Medulla oblongata (tissue), 1 donor: ENCODE results near the gene EDIL3.
A peak's percentile ranks its signal among the peaks of the same experiment; 100 is the strongest.

Experiments used
- DNase-seq: peaks from one replicate; pipeline ENCODE4 v3.0.0-alpha.2; 2015; ENCODE audit errors: extremely low spot score

Gene EDIL3, protein sequence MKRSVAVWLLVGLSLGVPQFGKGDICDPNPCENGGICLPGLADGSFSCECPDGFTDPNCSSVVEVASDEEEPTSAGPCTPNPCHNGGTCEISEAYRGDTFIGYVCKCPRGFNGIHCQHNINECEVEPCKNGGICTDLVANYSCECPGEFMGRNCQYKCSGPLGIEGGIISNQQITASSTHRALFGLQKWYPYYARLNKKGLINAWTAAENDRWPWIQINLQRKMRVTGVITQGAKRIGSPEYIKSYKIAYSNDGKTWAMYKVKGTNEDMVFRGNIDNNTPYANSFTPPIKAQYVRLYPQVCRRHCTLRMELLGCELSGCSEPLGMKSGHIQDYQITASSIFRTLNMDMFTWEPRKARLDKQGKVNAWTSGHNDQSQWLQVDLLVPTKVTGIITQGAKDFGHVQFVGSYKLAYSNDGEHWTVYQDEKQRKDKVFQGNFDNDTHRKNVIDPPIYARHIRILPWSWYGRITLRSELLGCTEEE

DNA sequence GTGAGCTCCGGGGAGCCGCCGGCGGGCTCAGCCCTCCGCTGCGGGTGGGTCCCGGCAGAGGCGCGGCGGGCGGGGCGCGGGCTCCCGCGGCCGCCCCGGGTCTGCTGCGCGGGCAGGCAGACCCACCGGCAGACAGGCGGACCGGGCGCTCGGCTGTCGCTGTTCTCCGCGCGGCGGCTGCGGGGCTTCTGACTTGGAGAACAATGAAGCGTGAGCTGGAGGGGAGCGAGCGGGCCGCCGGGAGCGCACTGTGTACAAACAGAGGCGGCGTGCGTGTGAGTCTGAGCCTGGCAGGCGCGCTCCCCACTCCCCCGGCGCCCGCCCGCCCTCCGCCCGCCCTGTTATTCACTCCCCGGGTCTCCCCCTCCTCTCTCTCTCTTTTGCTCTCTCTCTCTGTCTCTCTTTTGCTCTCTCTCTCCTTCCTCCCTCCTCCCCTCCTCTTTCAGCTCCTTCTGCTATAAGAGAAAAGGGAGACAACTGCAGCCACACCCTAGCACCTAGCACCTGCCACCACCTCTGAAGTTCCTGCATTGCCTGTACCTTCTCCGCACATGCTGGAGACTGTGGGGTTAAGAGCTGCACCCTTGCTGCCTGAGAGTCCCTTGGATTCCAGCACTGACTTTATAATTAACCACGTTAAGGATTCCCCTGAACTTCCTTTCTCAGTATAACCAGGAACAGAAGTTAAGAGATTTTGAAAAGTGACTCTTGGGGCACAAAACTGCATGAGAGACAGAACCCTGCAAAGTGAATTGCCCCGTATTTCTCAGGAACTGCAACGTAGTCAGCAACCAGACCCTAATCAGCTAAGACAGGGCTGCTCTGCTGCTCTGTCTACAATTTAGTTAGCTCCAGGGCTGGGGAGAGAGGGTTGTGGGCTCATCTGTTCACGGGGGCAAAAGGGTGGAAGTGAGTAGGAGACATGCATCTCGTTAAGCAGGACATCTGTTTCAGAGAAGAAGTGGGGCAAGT lies at the start of gene EDIL3:
TSS of gene EDIL3 (minus strand) at position 277 of the 972 bp plus-strand sequence. CDS start 506 bp downstream, outside the sequence.
- DNase-seq = peak; percentile 68

DNA sequence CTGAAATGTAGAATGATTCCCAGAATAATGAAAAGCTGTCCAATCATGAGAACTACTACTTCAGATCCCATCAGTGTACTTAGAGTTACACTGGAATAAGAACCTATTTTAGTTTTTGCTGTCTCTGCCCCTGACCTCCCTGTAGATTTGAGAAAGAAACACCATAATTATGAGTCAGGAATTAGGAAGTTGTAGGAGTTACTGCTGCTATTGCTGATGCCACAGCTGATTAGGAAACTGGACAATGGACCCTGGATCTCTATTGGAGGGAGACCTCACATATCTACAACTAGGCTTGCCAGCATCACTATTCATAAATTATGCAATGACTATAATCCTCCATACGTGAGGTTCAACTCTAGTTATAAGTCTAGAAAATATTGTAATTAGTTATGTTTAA lies 48.8 kb upstream of the EDIL3 start:
- no peak for DNase-seq

DNA sequence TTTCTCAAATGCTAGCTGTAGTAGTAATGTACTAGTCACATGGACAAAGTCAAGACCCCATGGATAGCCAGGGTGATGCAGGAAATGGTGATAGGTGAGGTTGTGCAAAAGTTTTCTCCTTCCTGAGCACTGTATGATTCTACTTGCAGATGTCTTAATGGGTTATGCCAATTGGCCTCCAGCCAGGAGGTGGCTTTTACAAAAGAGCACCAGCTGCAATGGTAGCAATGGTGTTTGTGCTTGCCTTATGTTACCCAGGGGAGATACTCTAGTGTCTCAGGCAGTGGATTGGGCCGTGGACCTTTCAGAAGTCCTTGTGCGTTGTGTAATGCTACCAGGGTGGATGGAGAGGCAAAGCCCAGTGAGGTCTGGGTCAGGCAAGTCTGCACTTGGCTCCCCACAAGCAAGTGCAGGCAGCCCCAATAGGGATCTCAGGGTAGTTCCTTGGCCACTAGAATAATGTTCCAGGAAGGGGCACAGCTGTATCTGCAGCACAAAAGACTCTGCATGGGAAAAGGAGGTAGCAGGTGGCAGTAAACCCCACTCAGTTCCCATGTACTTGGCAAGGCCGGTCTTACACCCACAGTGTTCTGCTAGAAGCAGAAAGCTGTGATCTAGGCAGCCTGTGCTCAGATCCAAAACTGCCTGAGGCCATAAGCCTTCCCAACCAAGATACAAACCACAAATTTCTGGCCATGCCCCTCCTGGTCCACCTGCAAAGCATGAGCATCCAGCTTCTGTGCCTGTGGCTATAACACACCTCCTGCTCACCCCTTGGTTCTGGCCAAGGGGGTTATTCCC lies 46.4 kb upstream of the EDIL3 start:
- no peak for DNase-seq

DNA sequence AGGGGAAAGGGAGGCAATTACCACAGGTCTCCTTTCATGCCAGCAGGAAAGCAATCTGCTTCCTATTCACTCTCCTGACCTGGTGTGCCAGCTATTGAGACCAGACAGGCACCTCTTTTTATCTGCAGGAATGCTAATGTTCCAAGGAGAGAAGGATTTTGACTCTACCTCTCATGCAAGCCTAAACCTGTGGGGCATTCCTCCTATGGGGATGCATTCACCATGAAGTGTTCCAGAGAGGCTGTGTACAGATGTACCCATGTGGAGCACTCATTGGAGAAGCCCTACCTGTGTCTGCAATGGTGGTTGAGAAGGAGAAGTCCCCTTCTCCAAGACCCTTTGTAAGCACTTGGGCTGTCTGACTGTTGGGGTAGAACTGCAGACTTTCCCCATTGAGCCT lies 45.4 kb upstream of the EDIL3 start:
- no peak for DNase-seq

DNA sequence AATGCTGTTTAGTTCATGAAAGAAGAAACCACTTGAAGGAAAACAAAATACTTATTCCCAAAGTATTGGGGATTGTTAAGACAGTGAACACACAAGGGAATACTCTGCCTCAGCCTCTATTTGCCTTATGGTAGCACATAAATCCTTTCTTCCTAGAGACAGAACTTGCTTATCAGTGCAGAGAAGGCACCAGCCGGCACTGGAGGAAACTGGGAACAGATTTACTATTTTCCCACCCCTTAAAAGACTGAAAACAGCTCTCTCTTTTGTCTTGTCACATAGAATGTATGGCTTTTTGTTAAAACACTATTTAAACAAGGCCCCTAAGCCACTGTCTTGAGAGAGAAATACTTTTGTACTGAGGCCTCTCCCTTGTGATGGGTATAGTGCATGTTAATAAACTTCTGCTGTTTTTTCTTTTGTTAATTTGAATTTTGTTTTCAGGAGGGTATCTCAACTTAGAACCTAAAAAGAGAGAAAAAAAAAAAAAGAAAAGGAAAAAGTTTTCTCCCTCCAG lies 40.7 kb upstream of the EDIL3 start:
- peak; percentile 41 for DNase-seq

DNA sequence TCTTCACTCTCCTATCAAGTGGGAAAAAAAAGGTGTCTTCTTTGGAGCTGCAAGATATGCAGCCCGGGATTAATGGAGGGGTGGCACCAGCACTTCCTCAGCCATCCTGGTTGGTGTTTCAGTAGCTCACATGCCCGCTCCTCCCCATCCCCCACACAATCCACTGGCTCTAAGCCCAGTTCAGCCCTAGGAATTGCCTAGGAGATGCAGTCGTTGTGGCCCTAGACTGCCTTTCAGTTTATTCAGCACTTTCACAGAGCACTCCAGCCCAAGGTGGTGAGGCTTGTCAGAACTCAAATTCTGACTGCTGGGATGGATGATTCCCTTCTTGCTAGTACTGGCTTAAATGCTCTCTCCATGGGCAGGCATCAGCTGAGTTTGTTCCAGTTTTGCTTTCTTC lies 35.1 kb upstream of the EDIL3 start:
- DNase-seq = no peak

DNA sequence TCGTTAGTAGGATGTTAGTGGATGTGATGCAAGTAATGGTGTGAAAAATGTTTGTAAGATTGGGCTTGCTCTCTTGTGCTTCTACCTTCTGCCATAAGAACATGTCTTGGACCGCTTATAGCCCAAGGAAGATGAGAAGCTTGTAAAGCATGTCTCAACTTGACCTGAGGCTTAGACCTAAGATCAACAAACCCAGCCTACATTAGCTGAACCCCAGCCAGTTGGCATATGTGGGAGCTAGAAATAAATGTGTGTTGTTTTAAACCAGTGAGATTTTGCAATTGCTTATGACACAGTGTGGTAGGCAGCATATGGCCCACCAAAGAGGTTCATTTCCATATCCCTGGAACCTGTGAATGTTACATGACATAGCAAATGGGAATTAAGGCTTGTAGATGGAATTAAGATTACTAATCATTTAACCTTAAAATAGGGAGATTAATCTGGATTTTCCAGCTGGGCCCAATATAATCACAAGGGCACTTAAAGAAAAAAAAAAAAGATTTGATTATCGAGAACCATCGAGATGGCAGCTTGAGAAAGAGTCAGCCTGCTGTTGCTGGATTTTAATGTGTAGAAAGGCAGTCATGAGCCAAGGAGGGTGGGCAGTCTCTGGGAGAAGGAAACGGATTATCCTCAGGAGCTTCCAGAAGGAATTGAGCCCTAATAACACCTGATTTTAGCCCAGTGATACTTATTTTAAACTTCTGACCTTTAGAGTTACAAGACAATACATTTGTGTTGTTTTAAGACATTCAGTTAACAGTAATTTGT lies 27.3 kb upstream of the EDIL3 start:
- DNase-seq = no peak

DNA sequence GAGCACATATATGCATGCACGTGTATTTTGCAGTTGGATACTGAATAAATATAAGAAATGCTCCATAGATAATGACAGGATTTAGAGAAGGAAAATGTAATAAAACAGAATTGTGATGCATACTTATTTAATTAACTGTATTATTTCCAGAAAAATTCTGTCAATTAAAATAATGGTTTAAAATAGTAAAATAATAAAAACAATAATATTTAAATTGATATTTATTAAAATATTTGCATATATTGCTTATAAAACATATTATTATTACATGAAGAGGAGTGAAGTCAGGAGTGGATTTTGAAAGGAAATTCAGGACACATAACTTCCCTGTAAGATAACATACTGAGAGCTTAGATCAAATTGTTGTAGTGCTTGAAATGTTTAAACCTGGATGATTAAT lies 21.4 kb upstream of the EDIL3 start:
- DNase-seq = no peak

DNA sequence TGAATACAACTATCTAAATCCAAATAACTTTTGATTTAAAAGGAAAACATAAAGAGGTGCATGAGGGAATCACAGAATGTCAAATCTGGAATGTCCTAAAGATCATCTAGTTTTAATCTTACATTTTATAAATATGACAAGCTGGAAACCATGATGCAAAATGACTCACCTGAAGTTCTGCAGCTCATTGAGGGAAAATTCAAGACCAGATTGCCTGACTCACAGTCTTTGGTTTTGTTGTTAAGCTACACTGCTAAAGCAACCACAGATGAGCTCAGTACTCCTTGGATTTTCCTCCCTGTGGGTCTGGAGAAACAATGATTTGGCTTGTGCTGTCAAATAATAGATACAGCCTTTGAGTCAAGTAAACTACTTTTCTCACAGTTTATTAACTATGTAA lies 19.1 kb upstream of the EDIL3 start:
- no peak for DNase-seq

DNA sequence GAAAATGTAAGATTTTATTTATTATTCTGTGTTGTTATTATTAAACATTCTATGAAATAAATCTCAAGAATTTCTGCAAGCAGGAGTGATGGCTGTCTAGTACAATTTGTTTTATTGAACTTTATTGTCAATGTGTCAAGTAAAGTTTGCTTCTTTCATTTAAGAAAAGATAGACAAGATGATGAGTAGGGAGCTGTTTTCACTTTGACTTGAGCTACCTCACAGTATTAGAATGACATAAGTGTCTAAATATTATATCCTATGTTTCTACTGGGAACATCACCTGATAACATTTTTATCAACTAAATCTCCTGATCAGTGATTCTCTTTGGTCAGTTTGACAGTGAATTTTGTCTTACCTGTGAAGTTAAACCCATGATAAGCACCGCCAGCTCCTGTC lies 12.7 kb upstream of the EDIL3 start:
- DNase-seq = no peak

DNA sequence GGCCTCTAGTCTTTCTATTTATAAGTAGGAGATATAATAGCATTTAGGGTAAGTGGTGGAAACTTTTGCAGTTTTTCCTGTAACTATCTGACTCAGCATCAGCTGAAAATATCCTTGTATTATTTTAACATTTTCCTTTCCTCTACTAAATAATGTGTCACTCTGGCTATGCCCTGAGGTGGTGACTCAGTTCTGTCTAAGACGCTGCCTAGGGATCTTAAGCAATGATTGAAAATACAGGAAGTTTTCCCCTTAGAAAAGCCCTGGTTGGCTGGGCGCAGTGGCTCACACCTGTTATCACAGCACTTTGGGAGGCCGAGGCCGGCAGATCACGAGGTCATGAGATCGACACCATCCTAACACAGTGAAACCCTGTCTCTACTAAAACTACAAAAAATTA lies 9.3 kb upstream of the EDIL3 start:
- no peak for DNase-seq

DNA sequence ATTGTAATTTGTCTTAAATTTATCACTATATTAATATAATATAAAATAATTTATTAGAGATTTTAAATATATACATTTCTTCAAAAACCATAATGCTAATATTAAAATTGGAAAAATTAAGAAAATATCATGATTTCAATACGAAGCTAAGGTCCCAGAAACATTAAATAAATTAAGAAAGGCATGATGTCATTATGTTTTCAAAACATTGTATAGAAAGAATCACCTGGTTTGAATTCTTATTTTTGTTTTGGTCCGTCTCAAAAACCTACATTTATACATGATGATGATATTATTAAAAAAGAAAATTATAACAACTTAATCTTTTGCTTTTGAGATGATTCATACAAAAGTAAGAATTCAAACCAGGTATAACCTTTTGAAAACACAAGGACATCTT lies 8.2 kb upstream of the EDIL3 start:
- no peak for DNase-seq

DNA sequence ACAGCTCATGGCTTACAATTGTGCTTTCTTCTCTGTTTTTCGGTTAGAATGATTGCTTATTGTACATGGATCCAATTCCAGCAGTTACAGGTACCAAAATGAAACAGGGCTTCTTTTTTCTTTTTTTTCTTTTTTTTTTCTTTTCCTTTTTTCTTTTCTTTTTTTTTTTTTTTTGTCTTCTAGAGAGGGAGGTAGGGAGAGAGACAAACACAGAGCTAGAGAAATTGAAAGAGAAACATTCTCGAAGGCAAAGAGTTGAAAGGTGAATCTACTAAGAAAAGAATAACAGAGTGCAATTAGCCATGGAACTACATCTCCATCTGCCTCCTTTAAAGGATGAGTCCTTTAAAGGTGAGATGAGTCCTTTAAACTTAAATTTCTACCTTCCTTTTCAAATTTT lies 1.0 kb upstream of the EDIL3 start:
- DNase-seq = no peak

DNA sequence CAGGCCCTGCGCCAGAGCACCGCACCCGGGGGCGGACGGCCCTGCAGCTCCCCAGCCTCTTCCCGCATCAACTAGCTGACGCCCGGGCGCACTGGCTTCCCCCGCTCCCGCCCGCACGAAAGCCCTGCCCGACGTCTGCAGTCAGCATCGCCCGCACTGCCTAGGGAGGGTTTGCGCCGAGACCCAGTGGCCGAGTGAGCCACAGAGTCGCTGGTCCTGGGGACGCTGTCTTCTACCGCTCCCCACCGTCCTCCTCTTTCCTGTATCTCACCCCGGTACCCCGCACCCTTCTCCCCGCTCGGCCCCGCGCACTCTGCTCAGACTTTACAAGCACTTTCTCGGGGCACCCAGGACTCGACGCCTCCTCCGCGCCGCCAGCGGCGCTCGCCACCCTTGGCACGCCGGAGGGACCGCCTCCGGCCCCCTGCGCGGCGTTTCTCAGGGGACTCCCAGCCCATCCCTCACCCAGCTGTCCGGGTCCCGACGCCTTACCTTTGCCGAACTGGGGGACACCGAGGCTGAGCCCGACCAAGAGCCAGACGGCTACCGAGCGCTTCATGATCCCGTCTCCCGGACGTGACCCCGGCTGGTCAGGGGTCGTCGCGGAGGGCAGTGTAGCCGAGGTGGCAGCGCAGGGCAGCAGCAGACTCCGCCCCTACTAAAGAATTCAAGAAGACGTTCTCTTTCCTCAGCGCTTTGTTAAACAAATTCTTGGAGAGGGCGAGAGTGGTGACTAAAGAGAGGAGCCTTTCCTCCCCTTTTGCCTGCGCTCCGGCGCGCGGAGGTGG lies 670 bp downstream of the EDIL3 start:
- DNase-seq = peak; percentile 29

DNA sequence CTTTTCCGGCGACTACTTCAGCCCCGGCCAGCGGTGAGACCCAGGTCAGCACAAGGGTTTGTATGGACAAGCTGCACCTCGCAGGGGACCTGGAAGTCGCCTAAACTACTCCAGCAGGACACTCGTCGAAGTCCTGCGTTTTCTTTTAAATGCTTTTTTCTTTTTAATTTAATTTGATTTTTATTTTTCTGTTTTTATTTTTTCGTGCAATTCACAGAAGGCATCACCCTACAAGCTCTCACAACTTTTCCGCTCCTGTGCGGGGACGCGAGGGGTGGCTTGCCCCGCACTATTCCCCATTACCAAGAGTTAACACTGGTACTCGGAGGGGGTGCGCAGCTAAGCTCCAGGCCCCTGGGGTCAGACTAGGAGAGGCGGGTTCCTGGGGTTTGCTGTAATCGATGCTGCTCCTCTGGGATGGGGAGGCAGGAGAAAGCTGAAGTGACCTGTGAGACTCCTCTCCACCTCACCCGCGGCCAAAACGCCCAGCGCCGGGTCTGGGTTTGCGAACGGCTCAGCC lies 1.3 kb downstream of the EDIL3 start:
- no peak for DNase-seq

DNA sequence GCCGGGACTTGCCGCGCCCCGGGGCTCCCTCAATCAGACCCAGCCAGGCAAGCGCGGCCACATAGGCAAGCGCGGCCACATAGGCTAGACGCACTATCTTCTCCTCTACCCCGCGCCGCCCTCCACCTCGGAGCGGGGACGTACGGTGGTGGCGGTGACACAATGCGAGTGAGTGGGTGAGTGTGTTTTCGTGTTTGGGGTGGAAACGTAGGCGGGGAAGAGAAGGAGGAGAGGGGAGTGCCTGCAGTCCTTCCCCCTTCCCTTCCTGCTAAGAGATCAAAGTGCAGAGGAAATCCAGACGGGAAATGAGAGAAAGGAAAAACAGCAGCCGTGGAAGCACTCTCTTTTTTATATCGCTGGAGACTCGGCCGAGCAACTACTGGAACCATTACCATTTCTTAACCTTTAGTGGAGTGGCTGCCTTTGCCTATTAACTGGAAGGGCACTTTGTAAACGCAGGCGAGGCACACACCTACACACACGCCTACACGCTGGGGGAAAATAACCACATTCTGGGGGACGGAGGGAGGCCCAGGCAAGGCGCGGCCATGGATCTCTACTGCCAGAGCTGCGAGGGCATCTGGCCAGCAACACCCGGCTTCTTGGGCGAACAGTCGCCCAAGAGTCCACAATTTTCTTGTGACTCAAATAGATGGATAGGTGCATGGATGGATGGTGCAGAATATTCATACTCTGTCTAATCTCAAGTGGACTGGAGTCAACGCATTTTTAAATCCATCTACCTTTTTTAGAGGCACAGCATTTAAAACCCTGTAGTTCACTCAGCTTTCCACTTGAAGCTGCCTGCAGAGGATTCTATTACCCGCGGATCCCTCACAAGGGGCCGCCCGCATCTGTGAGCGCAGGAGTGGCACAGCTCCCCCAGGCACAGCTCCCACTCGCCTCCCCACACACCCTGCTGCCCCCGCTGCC lies 2.1 kb downstream of the EDIL3 start:
- peak; percentile 48 for DNase-seq

DNA sequence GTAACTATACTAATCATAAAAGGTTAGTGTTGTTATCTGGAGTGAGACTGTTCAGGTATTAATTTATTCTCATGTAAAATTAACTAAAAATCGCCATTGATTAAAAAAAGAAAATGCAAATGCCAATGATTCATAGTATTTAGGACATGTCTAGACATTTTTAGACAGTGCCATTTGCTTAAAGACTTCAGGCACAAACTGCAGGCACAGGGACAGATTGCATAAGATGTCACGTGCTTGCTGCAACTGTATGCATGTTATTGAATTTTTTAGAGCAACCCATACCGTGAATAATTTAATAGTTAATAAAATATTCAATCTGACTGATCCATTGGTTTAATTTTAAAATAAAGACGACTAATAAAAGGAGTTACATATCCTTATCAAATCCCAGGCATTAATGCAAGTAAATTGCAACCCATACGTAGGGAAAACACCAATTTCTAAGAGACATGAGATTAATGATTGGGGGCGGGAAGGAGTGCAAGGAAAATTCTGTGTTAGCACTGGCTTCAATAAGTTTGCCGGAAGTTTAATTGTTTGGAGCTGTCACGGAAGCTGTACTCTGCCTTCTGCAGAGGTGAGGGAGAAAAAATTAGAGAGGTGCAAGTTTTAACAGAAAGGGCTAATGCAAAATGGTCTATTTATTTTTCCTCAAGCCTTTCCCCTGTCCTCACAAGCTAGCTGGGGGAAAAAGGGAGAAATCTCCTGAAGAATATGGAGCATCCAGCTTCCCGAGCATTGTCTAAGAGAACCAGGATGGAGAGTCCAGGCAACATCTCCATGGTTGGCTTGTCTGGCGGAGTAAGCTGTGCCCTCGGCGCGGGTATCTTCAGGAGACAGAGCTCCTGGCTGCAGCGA lies 2.9 kb downstream of the EDIL3 start:
- DNase-seq = peak; percentile 47

DNA sequence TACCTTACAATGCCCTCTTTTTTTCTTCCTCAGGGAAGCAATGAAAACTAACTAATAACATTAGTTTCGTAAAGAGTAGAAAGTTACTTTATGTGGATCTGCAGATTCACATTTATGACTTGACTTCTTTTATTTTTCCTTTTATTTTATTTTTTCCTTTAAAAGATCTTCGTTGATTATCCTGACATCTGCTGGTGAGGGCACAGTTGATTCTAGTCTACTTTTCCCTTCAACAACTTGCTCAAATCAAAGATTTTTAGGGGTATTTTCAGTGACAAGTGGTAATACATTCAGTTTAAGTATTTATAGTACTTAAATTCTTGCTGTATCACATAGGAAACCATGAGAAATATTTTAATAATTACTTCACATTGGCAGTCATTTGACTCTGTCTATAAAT lies 4.9 kb downstream of the EDIL3 start:
- DNase-seq = peak; percentile 42
